Activated CD8-positive, alpha-beta T cell treated with anti-CD3 and anti-CD28 coated beads for 36 hours (primary cell): ENCODE data around the gene RBMS3. TPM values are rescaled to one million over a fixed set of nuclear protein-coding genes. Genes with fewer than 3 reads are reported as not detected.

Source experiments
- ATAC-seq: fragments of 200-7000 bp; cut with Tn5 transposase; one replicate; pipeline ENCODE4 v1.10.0; 2021; ENCODE audit warnings: mild to moderate bottlenecking, moderate library complexity
- CTCF ChIA-PET: fragments of 350-600 bp; sonication (Branson Sonifier 250); formaldehyde crosslinking; loops from one replicate; lab custom pipeline; 2021; ENCODE audit warnings: antibody characterized with exemption; lab: Charles Lee
- POLR2A ChIA-PET: fragments of 350-600 bp; sonication (Branson Sonifier 250); formaldehyde crosslinking; loops from one replicate; lab custom pipeline; 2021; ENCODE audit warnings: antibody characterized with exemption; lab: Charles Lee
- DNase-seq: peaks from one replicate; pipeline ENCODE4 v3.0.0-alpha.2; 2020
- H3K27ac Mint-ChIP-seq: one replicate; pipeline ENCODE4 v1.8.0; 2021; ENCODE audit warnings: mild to moderate bottlenecking, mixed read lengths
- H3K27me3 Mint-ChIP-seq: one replicate; pipeline ENCODE4 v1.8.0; 2021; ENCODE audit warnings: mixed read lengths
- H3K36me3 Mint-ChIP-seq: one replicate; pipeline ENCODE4 v1.8.0; 2021; ENCODE audit warnings: low read depth, mixed read lengths
- H3K4me1 Mint-ChIP-seq: one replicate; pipeline ENCODE4 v1.8.0; 2021; ENCODE audit warnings: low read depth, mixed read lengths
- H3K4me3 Mint-ChIP-seq: one replicate; pipeline ENCODE4 v1.8.0; 2021; ENCODE audit warnings: mild to moderate bottlenecking, moderate library complexity, mixed read lengths
- H3K9me3 Mint-ChIP-seq: one replicate; pipeline ENCODE4 v1.8.0; 2021; ENCODE audit warnings: mixed read lengths
- intact Hi-C: fragments of 100-400 bp; cut with micrococcal nuclease; formaldehyde crosslinking; loops from one replicate; pipeline ENCODE4 v1.10.0; 2022
- total RNA-seq, 2 experiments: library from RNA; stranded (reverse); gene quantifications; one replicate each; pipeline ENCODE4 v1.2.3, GENCODE V29; 2021
- TF ChIP-seq, protein P1 (sequence below): fragments of 200-600 bp; IDR thresholded peaks from one replicate; pipeline ENCODE4 v1.8.0; 2022; ENCODE audit warnings: antibody characterized with exemption, mild to moderate bottlenecking

RBMS3 gene
- total RNA-seq, 2 experiments from 2014 or later, result 2.3 to 2.8 TPM

DNA sequence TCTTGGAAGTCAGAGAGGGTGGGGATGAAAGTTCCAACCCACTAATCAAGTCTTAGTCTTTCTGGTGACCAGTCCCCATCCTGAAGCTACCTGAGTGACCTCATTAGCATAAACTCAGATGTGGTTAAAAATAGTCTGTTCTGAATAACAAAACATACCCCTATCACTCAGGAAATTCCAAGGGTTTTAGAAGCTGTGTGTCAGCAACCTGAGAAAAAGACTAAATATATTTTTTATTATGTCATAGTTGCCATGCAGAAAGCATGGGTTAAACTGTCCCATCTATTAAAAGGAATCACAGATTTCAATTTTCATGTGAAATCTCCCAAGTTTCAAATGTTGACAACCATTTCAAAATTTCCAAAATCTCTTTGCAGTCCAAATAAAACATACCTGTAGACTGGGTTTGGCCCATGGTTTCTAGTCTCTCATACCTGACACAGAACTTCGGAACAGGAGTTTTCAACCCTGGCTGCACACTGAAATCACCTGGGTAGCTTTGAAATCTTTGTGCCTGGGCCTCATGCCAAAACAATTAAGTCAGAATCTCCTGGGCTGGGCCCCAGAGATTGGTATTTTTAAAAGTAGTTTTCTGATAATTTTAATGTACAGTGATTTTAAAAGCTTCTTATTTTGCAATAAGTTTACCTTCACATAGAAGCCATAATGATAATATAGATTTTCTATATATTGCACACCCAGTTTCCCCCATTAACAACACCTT is 476.3 kb downstream of the RBMS3 start:
- CTCF ChIA-PET, result no interaction called here
- ATAC-seq, result no peak
- H3K36me3 Mint-ChIP-seq, result no peaks in the 10 kb centered on the region

DNA sequence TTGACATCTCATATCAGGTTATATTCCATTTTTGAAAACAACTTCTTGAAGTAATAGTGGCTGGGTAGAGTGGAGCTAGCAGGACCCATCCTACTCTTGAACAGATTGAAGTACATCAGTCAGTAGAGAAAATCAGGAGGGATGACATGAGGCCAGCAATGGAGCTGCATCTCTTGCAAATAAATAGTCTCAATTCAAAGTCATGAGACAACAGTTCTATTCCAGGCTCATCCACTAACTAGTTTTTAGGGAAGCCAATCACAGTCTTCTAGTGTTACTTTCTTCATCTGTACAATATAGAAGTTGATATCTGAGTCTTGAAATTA is 477.2 kb downstream of the RBMS3 start:
- Mint-ChIP-seq H3K4me1 (no peaks in the 10 kb centered on the region), H3K36me3 (no peaks in the 10 kb centered on the region), H3K4me3 (no peak overlapping the region), H3K27me3 (no peaks in the 10 kb centered on the region), H3K27ac (no peak overlapping the region), H3K9me3 (no peaks in the 10 kb centered on the region)
- POLR2A ChIA-PET, result no interaction called here
- CTCF ChIA-PET, result no interaction called here
- DNase-seq (no peak), ATAC-seq (no peak)
- TF ChIP-seq, protein P1, sequence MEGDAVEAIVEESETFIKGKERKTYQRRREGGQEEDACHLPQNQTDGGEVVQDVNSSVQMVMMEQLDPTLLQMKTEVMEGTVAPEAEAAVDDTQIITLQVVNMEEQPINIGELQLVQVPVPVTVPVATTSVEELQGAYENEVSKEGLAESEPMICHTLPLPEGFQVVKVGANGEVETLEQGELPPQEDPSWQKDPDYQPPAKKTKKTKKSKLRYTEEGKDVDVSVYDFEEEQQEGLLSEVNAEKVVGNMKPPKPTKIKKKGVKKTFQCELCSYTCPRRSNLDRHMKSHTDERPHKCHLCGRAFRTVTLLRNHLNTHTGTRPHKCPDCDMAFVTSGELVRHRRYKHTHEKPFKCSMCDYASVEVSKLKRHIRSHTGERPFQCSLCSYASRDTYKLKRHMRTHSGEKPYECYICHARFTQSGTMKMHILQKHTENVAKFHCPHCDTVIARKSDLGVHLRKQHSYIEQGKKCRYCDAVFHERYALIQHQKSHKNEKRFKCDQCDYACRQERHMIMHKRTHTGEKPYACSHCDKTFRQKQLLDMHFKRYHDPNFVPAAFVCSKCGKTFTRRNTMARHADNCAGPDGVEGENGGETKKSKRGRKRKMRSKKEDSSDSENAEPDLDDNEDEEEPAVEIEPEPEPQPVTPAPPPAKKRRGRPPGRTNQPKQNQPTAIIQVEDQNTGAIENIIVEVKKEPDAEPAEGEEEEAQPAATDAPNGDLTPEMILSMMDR, result no peak
- intact Hi-C loops, result no loop called here

More for the DNA sequence above, 476.3 kb downstream of the RBMS3 start:
- H3K27me3 Mint-ChIP-seq, result peaks cover 1% of the 10 kb centered on the region
- TF ChIP-seq, protein P1, result no peak
- intact Hi-C loops, result no loop called here
- DNase-seq, result no peak
- H3K9me3 Mint-ChIP-seq, result no peaks in the 10 kb centered on the region
- no peaks in the 10 kb centered on the region for H3K4me1 Mint-ChIP-seq
- POLR2A ChIA-PET, result no interaction called here
- no peak overlapping the region for H3K4me3 Mint-ChIP-seq
- no peak overlapping the region for H3K27ac Mint-ChIP-seq

DNA sequence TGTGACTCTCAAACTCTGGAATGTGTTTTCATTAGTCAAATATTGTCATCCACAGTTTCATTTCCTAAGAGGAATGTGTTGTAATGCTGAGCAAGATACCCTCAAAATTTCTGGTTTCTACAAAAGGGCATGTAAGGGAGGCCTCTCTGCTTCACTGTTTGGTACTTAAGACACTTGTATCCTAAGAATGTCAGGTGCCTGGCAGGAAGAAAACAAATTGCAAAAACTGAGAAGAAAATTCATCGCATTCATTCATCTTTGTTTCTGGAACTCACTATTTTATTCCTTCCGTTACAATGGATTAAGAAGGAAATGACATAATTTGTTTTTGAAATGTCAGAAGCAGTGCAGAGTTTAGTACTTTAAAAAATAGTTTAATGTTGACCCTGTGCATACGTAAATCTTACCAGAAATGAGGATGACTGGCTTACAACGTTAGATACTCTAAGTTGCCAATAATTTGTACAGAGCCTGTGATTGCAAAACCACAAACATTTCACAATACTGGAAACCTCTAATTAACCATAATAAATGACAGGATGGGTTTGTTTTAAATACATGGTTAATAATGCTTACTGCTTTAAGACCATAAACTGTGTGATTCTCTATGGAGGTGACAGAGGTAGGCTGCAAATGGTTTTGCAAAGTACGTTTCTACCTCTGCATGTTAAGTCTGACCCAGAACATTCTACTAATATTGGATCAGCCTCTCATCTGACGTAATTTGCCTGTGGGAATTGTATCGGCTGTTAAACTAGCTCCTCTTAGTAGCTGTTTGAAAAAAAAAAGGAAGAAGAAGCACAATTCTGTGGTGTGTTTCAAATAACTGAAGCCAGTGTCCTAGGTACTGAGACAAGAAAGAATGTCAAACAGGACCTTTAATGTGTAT is 477.8 kb downstream of the RBMS3 start:
- intact Hi-C loops, result no loop called here
- POLR2A ChIA-PET, result no interaction called here

GRCh38 chr3:29759411-29760225 is 478.7 kb downstream of the RBMS3 start:
- Mint-ChIP-seq H3K36me3 (no peaks in the 10 kb centered on the region), H3K4me3 (no peak overlapping the region), H3K27ac (no peak overlapping the region), H3K9me3 (no peaks in the 10 kb centered on the region), H3K27me3 (no peaks in the 10 kb centered on the region), H3K4me1 (no peaks in the 10 kb centered on the region)
- ChIA-PET POLR2A (no interaction called here), CTCF (no interaction called here)
- TF ChIP-seq, protein P1, result no peak
- DNase-seq, result no peak
- ATAC-seq, result no peak
- intact Hi-C loops, result no loop called here

More for the DNA sequence above, 477.8 kb downstream of the RBMS3 start:
- Mint-ChIP-seq H3K27me3 (no peaks in the 10 kb centered on the region), H3K4me3 (no peak overlapping the region), H3K4me1 (no peaks in the 10 kb centered on the region), H3K36me3 (no peaks in the 10 kb centered on the region), H3K27ac (no peak overlapping the region), H3K9me3 (no peaks in the 10 kb centered on the region)
- CTCF ChIA-PET, result no interaction called here
- TF ChIP-seq, protein P1, result no peak
- DNase-seq, result no peak
- ATAC-seq, result no peak
